Vagina (tissue), 2 donors: Measurements from ENCODE around the gene MYH11. TPM values are rescaled to one million over a fixed set of nuclear protein-coding genes. Genes with fewer than 3 reads are reported as not detected.

Experiments used
- DNase-seq, 2 donors: peaks; one replicate each; pipeline ENCODE4 v3.0.0-alpha.2; 2017; ENCODE audit errors: extremely low spot score in 2 of 2
- H3K27ac ChIP-seq: fragments of 200-600 bp; sonication (generic); one replicate; pipeline ENCODE4 v1.5.1; 2019
- H3K27me3 ChIP-seq: fragments of 200-600 bp; sonication (generic); one replicate; pipeline ENCODE4 v1.5.1; 2019
- H3K36me3 ChIP-seq, 2 donors: fragments of 200-600 bp; sonication (generic); one replicate each; pipeline ENCODE4 v1.5.1; 2017 to 2019
- H3K4me1 ChIP-seq: fragments of 200-600 bp; sonication (generic); one replicate; pipeline ENCODE4 v1.5.1; 2019
- H3K4me3 ChIP-seq, 2 donors: fragments of 200-600 bp; sonication (generic); 1 replicate in 1 of 2; 2 replicates in 1 of 2; pipeline ENCODE4 v1.5.1; 2016 to 2019
- H3K9me3 ChIP-seq: fragments of 200-600 bp; sonication (generic); one replicate; pipeline ENCODE4 v1.5.1; 2019
- POLR2A ChIP-seq, 2 donors: fragments of 450-650 bp; IDR thresholded peaks; one replicate each; pipeline ENCODE4 v1.6.1; 2017; ENCODE audit warnings: antibody characterized with exemption in 2 of 2, mild to moderate bottlenecking in 2 of 2, moderate library complexity in 2 of 2
- POLR2AphosphoS5 ChIP-seq, 2 donors: sonication (generic); formaldehyde crosslinking; IDR thresholded peaks; one replicate each; pipeline ENCODE4 v1.9.0; 2017; ENCODE audit warnings: antibody characterized with exemption in 2 of 2, mild to moderate bottlenecking in 2 of 2, low read depth in 1 of 2; ENCODE audit not compliant: insufficient read depth in 1 of 2
- intact Hi-C: fragments of 100-400 bp; cut with DNase I; formaldehyde crosslinking; loops from one replicate; pipeline ENCODE4 v1.15.1; 2023
- total RNA-seq: library from RNA; depleted of rRNA; stranded (reverse); fragments of >200 nt; gene quantifications from one replicate; pipeline ENCODE4 v1.2.3, GENCODE V29; 2016
- TF ChIP-seq, protein P1 (sequence below), 3 experiments: fragments of 450-650 bp in 2 of 3; fragments of 200-600 bp in 1 of 3; sonication (generic) in 1 of 3; IDR thresholded peaks; one replicate each; pipeline ENCODE4 v1.5.1; 2017 to 2019; ENCODE audit warnings: antibody characterized with exemption in 3 of 3, mild to moderate bottlenecking in 2 of 3, moderate library complexity in 2 of 3

MYH11 gene
- total RNA-seq, 1 donor from 2014 or later = 822 TPM

- DNase-seq = peak in 1 of 2 donors; percentile 97
- H3K9me3 ChIP-seq = no peaks in the 10 kb centered on the region
- peak overlapping the region; percentile 39 for H3K27ac ChIP-seq
- peak; percentile 26 to 81 for TF ChIP-seq POLR2AphosphoS5 (IDR thresholded peaks at IDR 0.05; ENCODE audit: insufficient read depth in 1 of 2, low read depth in 1 of 2)
- no peak for TF ChIP-seq POLR2A (IDR thresholded peaks at IDR 0.05)
- peaks cover 4% of the 10 kb centered on the region for H3K4me1 ChIP-seq
- H3K36me3 ChIP-seq = no peaks in the 10 kb centered on the region
- no peaks in the 10 kb centered on the region for H3K27me3 ChIP-seq
- H3K4me3 ChIP-seq = no peak overlapping the region
- intact Hi-C loops = no loop called here
Observed at GRCh38 chr16:15899538-15900100, 42.8 kb upstream of the MYH11 start.

DNA sequence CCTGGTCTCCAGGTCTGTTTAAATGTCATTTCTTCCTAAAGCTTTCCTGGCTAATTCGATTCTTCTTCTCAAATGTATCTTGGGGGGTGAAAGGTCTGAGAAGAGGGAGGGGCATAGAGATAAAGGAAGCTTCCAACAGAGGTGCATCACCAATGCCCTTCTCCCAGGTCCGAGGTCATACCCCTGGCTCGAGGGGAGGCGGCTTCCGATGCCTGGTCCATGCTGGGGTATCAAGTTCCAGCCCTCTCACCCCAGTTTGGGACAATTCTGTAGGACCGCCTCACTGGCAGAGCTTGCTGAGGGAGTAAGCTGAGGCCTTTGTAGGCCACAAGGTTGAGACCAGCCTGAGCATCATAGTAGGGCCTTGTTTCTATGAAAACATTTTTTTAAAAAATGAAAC is 41.8 kb upstream of the MYH11 start:
- Histone ChIP-seq H3K27ac (no peak overlapping the region), H3K4me3 (no peak overlapping the region), H3K36me3 (no peaks in the 10 kb centered on the region), H3K4me1 (peaks cover 4% of the 10 kb centered on the region), H3K9me3 (no peaks in the 10 kb centered on the region), H3K27me3 (no peaks in the 10 kb centered on the region)
- no peak for DNase-seq
- TF ChIP-seq POLR2A (IDR thresholded peaks at IDR 0.05) (no peak), POLR2AphosphoS5 (IDR thresholded peaks at IDR 0.05; ENCODE audit: insufficient read depth in 1 of 2, low read depth in 1 of 2) (no peak)
- TF ChIP-seq, protein P1, sequence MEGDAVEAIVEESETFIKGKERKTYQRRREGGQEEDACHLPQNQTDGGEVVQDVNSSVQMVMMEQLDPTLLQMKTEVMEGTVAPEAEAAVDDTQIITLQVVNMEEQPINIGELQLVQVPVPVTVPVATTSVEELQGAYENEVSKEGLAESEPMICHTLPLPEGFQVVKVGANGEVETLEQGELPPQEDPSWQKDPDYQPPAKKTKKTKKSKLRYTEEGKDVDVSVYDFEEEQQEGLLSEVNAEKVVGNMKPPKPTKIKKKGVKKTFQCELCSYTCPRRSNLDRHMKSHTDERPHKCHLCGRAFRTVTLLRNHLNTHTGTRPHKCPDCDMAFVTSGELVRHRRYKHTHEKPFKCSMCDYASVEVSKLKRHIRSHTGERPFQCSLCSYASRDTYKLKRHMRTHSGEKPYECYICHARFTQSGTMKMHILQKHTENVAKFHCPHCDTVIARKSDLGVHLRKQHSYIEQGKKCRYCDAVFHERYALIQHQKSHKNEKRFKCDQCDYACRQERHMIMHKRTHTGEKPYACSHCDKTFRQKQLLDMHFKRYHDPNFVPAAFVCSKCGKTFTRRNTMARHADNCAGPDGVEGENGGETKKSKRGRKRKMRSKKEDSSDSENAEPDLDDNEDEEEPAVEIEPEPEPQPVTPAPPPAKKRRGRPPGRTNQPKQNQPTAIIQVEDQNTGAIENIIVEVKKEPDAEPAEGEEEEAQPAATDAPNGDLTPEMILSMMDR (IDR thresholded peaks at IDR 0.05) = no peak
- intact Hi-C loops = no loop called here

DNA sequence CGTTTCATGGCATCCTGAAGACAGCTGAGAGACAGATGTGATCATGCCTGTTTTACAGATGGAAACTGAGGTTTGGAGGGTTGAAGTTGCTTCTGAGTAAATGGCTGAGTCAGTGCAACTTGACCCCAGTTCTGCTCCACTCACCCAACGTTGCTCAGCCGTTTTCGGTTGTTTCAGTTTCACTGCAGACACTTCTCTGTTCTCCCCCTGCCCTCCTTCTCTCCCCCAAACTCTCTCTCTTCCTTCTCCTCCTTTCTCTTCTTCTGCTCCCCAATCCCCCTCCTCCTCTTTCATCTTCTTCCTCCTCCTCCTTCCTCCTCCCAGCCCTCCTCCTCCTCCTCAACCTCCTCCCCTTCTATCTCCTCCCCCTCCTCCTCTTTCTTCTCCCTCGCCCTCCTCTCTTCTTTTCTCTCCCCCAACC is 41.0 kb upstream of the MYH11 start:
- peaks cover 4% of the 10 kb centered on the region for H3K4me1 ChIP-seq
- no peak for DNase-seq
- H3K9me3 ChIP-seq = no peaks in the 10 kb centered on the region
- intact Hi-C loops = no loop called here
- H3K27me3 ChIP-seq = no peaks in the 10 kb centered on the region
- no peaks in the 10 kb centered on the region for H3K36me3 ChIP-seq
- no peak overlapping the region for H3K27ac ChIP-seq
- H3K4me3 ChIP-seq = no peak overlapping the region
- TF ChIP-seq POLR2A (IDR thresholded peaks at IDR 0.05) = no peak
- TF ChIP-seq, protein P1 (IDR thresholded peaks at IDR 0.05) = no peak
- TF ChIP-seq POLR2AphosphoS5 (IDR thresholded peaks at IDR 0.05; ENCODE audit: insufficient read depth in 1 of 2, low read depth in 1 of 2) = no peak

- H3K36me3 ChIP-seq = no peaks in the 10 kb centered on the region
Observed at GRCh38 chr16:15897121-15897780, 40.4 kb upstream of the MYH11 start.

DNA sequence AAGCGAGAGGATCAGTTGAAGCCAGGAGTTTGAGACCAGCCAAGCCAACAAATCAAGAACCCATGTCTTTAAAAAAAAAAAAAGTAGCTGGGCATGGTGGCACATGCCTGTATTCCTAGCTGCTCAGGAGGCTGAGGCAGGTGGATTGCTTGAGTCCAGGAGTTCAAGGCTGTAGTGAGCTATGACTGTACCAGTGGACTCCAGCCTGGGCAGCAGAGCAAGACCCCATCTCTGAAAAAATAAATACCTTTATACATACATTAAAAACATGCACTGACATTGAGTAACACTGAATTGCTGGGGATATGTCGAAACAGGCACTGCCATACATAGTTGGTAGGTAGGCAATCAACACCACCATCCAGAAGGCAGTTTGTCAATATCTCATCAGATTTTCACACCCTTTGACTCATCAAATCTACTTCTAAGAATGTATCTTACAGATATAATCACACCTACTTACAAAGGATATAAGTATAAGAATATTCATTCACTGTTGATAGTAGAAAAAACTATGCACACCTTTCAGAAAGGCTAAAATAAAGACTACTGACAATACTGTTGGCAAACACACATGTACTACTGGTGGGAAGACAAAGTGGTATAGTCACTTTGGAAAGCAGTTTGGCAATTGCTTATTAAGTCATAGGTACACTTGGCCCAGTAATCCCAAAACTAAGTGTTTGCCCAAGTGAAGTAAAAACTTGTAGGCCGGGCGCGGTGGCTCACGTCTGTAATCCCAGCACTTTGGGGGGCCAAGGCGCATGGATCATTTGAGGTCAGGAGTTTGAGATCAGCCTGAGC is 37.9 kb upstream of the MYH11 start:
- Histone ChIP-seq H3K4me1 (peaks cover under 1% of the 10 kb centered on the region), H3K27ac (no peak overlapping the region), H3K36me3 (no peaks in the 10 kb centered on the region), H3K27me3 (no peaks in the 10 kb centered on the region), H3K4me3 (no peak overlapping the region), H3K9me3 (no peaks in the 10 kb centered on the region)
- TF ChIP-seq, protein P1 (IDR thresholded peaks at IDR 0.05) = no peak
- TF ChIP-seq POLR2A (IDR thresholded peaks at IDR 0.05) = no peak
- no peak for TF ChIP-seq POLR2AphosphoS5 (IDR thresholded peaks at IDR 0.05; ENCODE audit: insufficient read depth in 1 of 2, low read depth in 1 of 2)
- no peak for DNase-seq
- intact Hi-C loops = no loop called here

More at GRCh38 chr16:15897121-15897780, 40.4 kb upstream of the MYH11 start:
- no peak overlapping the region for H3K4me3 ChIP-seq
- H3K9me3 ChIP-seq = no peaks in the 10 kb centered on the region
- TF ChIP-seq POLR2A (IDR thresholded peaks at IDR 0.05) (no peak), POLR2AphosphoS5 (IDR thresholded peaks at IDR 0.05; ENCODE audit: insufficient read depth in 1 of 2, low read depth in 1 of 2) (no peak)
- no peaks in the 10 kb centered on the region for H3K27me3 ChIP-seq
- DNase-seq = no peak
- H3K4me1 ChIP-seq = peaks cover 4% of the 10 kb centered on the region
- intact Hi-C loops = no loop called here
- H3K27ac ChIP-seq = no peak overlapping the region
